CD14-positive monocyte (primary cell): ENCODE measurements around the gene CHCHD10. TPM values are rescaled to one million over a fixed set of nuclear protein-coding genes. Genes with fewer than 3 reads are reported as not detected.

Experiments used
- DNase-seq, 3 donors: peaks; one replicate each; pipeline ENCODE4 v3.0.0-alpha.2; 2011 to 2022
- H2AFZ ChIP-seq: 2 replicates; pipeline ENCODE4 v1.6.0; 2012; ENCODE audit warnings: mild to moderate bottlenecking, low read depth, low read length, inconsistent platforms; ENCODE audit not compliant: insufficient read depth, poor library complexity, severe bottlenecking
- H3K27ac ChIP-seq, 2 donors: 1 replicate in 1 of 2; 2 replicates in 1 of 2; pipeline ENCODE4 v1.5.1; 2012 to 2013; ENCODE audit warnings: low read length in 2 of 2, control low read depth in 1 of 2, inconsistent platforms in 1 of 2, low read depth in 1 of 2, mild to moderate bottlenecking in 1 of 2
- H3K27me3 ChIP-seq, 2 donors: one replicate each; pipeline versions ENCODE4 v1.6.0 to v1.6.1; 2011 to 2013; ENCODE audit warnings: low read length in 2 of 2; ENCODE audit not compliant: control insufficient read depth in 2 of 2, insufficient read depth in 2 of 2
- H3K36me3 ChIP-seq, 2 donors: replicated peaks in 1 of 2; 1 replicate in 1 of 2; 2 replicates in 1 of 2; pipeline versions ENCODE4 v1.5.1 to v1.6.1; 2012 to 2013; ENCODE audit warnings: low read length in 2 of 2, control low read depth in 1 of 2, inconsistent platforms in 1 of 2, mild to moderate bottlenecking in 1 of 2; ENCODE audit not compliant: insufficient read depth in 2 of 2, control insufficient read depth in 1 of 2
- H3K4me1 ChIP-seq, 2 donors: 1 replicate in 1 of 2; 2 replicates in 1 of 2; pipeline versions ENCODE4 v1.5.1 to v1.6.1; 2012 to 2013; ENCODE audit warnings: low read length in 2 of 2, control low read depth in 1 of 2, inconsistent platforms in 1 of 2, mild to moderate bottlenecking in 1 of 2, moderate library complexity in 1 of 2; ENCODE audit not compliant: insufficient read depth in 2 of 2, control insufficient read depth in 1 of 2
- H3K4me2 ChIP-seq: replicated peaks from 2 replicates; pipeline ENCODE3; 2012; ENCODE audit warnings: low read length, moderate library complexity, mild to moderate bottlenecking; ENCODE audit not compliant: poor library complexity, severe bottlenecking; ENCODE audit errors: extremely low read depth
- H3K4me3 ChIP-seq, 3 experiments: fragments of 200-600 bp in 1 of 3; sonication (generic) in 1 of 3; replicated peaks in 1 of 3; 1 replicate in 2 of 3; 2 replicates in 1 of 3; pipeline ENCODE4 v1.5.1; 2011 to 2013; ENCODE audit warnings: low read length in 3 of 3, mild to moderate bottlenecking in 3 of 3, control low read depth in 2 of 3, low read depth in 2 of 3, inconsistent platforms in 1 of 3, moderate library complexity in 1 of 3
- H3K79me2 ChIP-seq: 2 replicates; pipeline ENCODE4 v1.6.0; 2012; ENCODE audit warnings: mild to moderate bottlenecking, control low read depth, inconsistent platforms, low read length, moderate library complexity; ENCODE audit not compliant: insufficient read depth
- H3K9ac ChIP-seq: 2 replicates; pipeline ENCODE4 v1.6.0; 2017; ENCODE audit warnings: low read length, mild to moderate bottlenecking; ENCODE audit not compliant: insufficient read depth, poor library complexity, severe bottlenecking
- H3K9me3 ChIP-seq, 2 donors: replicated peaks in 1 of 2; 1 replicate in 1 of 2; 2 replicates in 1 of 2; pipeline versions ENCODE4 v1.5.1 to v1.6.1; 2012 to 2013; ENCODE audit warnings: low read length in 2 of 2, control low read depth in 1 of 2; ENCODE audit not compliant: control insufficient read depth in 1 of 2, insufficient read depth in 1 of 2
- H4K20me1 ChIP-seq: 2 replicates; pipeline ENCODE4 v1.6.0; 2012; ENCODE audit warnings: mild to moderate bottlenecking, low read length, control low read depth, moderate library complexity; ENCODE audit not compliant: insufficient read depth
- H3K27ac Mint-ChIP-seq, 7 donors: one replicate each; pipeline ENCODE4 v1.8.0; 2020; ENCODE audit warnings: mild to moderate bottlenecking in 7 of 7, mixed read lengths in 7 of 7, moderate library complexity in 6 of 7, inconsistent platforms in 2 of 7
- H3K27me3 Mint-ChIP-seq, 3 donors: one replicate each; pipeline ENCODE4 v1.8.0; 2021 to 2022; ENCODE audit warnings: low read depth in 3 of 3, mild to moderate bottlenecking in 3 of 3, mixed read lengths in 3 of 3, moderate library complexity in 3 of 3, inconsistent platforms in 1 of 3
- H3K36me3 Mint-ChIP-seq, 2 donors: one replicate each; pipeline ENCODE4 v1.8.0; 2020; ENCODE audit warnings: mixed read lengths in 2 of 2, inconsistent platforms in 1 of 2, mild to moderate bottlenecking in 1 of 2
- H3K4me1 Mint-ChIP-seq: one replicate; pipeline ENCODE4 v1.8.0; 2020; ENCODE audit warnings: mild to moderate bottlenecking, mixed read lengths
- H3K4me3 Mint-ChIP-seq, 2 donors: one replicate each; pipeline ENCODE4 v1.8.0; 2020; ENCODE audit warnings: mild to moderate bottlenecking in 2 of 2, mixed read lengths in 2 of 2, moderate library complexity in 1 of 2
- H3K9me3 Mint-ChIP-seq, 7 donors: one replicate each; pipeline ENCODE4 v1.8.0; 2020 to 2022; ENCODE audit warnings: mixed read lengths in 7 of 7, mild to moderate bottlenecking in 6 of 7, moderate library complexity in 6 of 7, inconsistent platforms in 2 of 7
- CTCF ChIP-seq: fragments of 200-600 bp; IDR thresholded peaks from one replicate; pipeline ENCODE4 v1.8.0; 2022; ENCODE audit warnings: antibody characterized with exemption, mild to moderate bottlenecking
- WGBS: methylation state at CpG from one replicate; pipeline ENCODE4 v1.1.5; 2013; ENCODE audit warnings: missing lambda C conversion rate; ENCODE audit not compliant: insufficient coverage; 5-methylcytosine and 5-hydroxymethylcytosine counted together
- intact Hi-C, 2 donors: fragments of 100-400 bp; cut with micrococcal nuclease; formaldehyde crosslinking; loops; one replicate each; pipeline versions ENCODE4 v1.15.0 to v1.15.1; 2023
- polyA plus RNA-seq, 3 donors: library from polyadenylated mRNA; depleted of rRNA in 1 of 3; unstranded in 2 of 3; stranded (reverse) in 1 of 3; fragments of 300-500 nt in 2 of 3; fragments of >200 nt in 1 of 3; fragmentation: Illumina TruSeq in 2 of 3; gene quantifications; 1 replicate in 2 of 3; 2 replicates in 1 of 3; pipeline ENCODE4 v1.2.3, GENCODE V29; 2012 to 2021

The CHCHD10 gene
- polyA plus RNA-seq, 3 donors, result 15.3 to 46.7 (median 26.8) TPM

GRCh38 chr22:23775779-23776375 is 8.1 kb upstream of the CHCHD10 start:
- no peak overlapping the region for H3K27ac ChIP-seq
- H2AFZ ChIP-seq, result no peak overlapping the region
- H3K36me3 ChIP-seq, result no peaks in the 10 kb centered on the region
- H3K27me3 ChIP-seq, result peaks cover 7 to 23% of the 10 kb centered on the region in 2 donors
- H3K4me1 ChIP-seq, result peaks cover 10 to 14% of the 10 kb centered on the region in 2 donors
- H3K27me3 Mint-ChIP-seq, result peaks cover 29 to 31% (median 30%) of the 10 kb centered on the region in 3 donors
- peaks cover 0 to 5% of the 10 kb centered on the region in 2 donors for H3K36me3 Mint-ChIP-seq
- WGBS, result 70% methylated on average over 3 of the region's 3 CpGs
- no peak overlapping the region for H3K4me3 ChIP-seq
- no peak overlapping the region for H3K9ac ChIP-seq
- no peaks in the 10 kb centered on the region for H3K79me2 ChIP-seq
- H3K4me3 Mint-ChIP-seq, result no peak overlapping the region
- peaks cover 0 to 6% (median 3%) of the 10 kb centered on the region in 7 donors for H3K9me3 Mint-ChIP-seq
- no peak for TF ChIP-seq CTCF
- peaks cover 8% of the 10 kb centered on the region for H3K4me1 Mint-ChIP-seq
- H3K9me3 ChIP-seq, result no peaks in the 10 kb centered on the region
- H3K27ac Mint-ChIP-seq, result no peak overlapping the region
- no peaks in the 10 kb centered on the region for H4K20me1 ChIP-seq
- no peak for DNase-seq
- intact Hi-C loops, result no loop called here
- H3K4me2 ChIP-seq, result no peak overlapping the region

GRCh38 chr22:23774922-23775436 is 7.2 kb upstream of the CHCHD10 start:
- DNase-seq, result no peak
- Histone ChIP-seq H3K27me3 (peaks cover 7 to 23% of the 10 kb centered on the region in 2 donors), H3K4me3 (no peak overlapping the region), H3K9ac (no peak overlapping the region), H3K4me1 (peaks cover 10 to 16% of the 10 kb centered on the region in 2 donors), H3K79me2 (no peaks in the 10 kb centered on the region), H3K4me2 (no peak overlapping the region), H4K20me1 (no peaks in the 10 kb centered on the region), H3K27ac (no peak overlapping the region), H2AFZ (no peak overlapping the region), H3K9me3 (no peaks in the 10 kb centered on the region), H3K36me3 (no peaks in the 10 kb centered on the region)
- Mint-ChIP-seq H3K36me3 (peaks cover 0 to 5% of the 10 kb centered on the region in 2 donors), H3K27ac (peak overlapping the region in 1 of 7 donors; percentile 32), H3K4me3 (no peak overlapping the region), H3K27me3 (peaks cover 29 to 31% (median 30%) of the 10 kb centered on the region in 3 donors), H3K4me1 (peaks cover 8% of the 10 kb centered on the region), H3K9me3 (peaks cover 0 to 6% (median 3%) of the 10 kb centered on the region in 7 donors)
- no CpG with 5 or more reads among the region's 2 CpGs for WGBS
- intact Hi-C loops, result no loop called here
- no peak for TF ChIP-seq CTCF
